GM23338 (cell line): Measurements from ENCODE around the gene ALOX15B. TPM values are rescaled to one million over a fixed set of nuclear protein-coding genes. Genes with fewer than 3 reads are reported as not detected.
A peak's percentile ranks its signal among the peaks of the same experiment; 100 is the strongest.

Source experiments
- ATAC-seq: fragments of 200-7000 bp; cut with Tn5 transposase; 3 replicates; pipeline ENCODE4 v1.9.1; 2020
- DNase-seq: peaks from one replicate; pipeline ENCODE4 v3.0.0-alpha.2; 2015; ENCODE audit warnings: low spot score
- H2AFZ ChIP-seq: fragments of 200-600 bp; sonication (generic); 2 replicates; pipeline ENCODE4 v1.8.0; 2016; ENCODE audit warnings: antibody characterized with exemption, mild to moderate bottlenecking, moderate library complexity
- H3F3A ChIP-seq: fragments of 200-600 bp; sonication (generic); replicated peaks from 2 replicates; pipeline ENCODE4 v1.8.0; 2017; ENCODE audit warnings: antibody characterized with exemption, mixed run types, low read depth
- H3K27ac ChIP-seq: fragments of 200-600 bp; sonication (generic); 2 replicates; pipeline ENCODE4 v1.6.1; 2016; ENCODE audit warnings: low read depth
- H3K27me3 ChIP-seq: fragments of 200-600 bp; sonication (generic); 2 replicates; pipeline ENCODE4 v1.8.0; 2016; ENCODE audit warnings: mild to moderate bottlenecking, mixed run types, moderate library complexity; ENCODE audit not compliant: insufficient read depth
- H3K36me3 ChIP-seq: fragments of 200-600 bp; sonication (generic); 2 replicates; pipeline ENCODE4 v1.8.0; 2016; ENCODE audit warnings: mild to moderate bottlenecking; ENCODE audit not compliant: insufficient read depth
- H3K4me1 ChIP-seq: fragments of 200-600 bp; sonication (generic); 2 replicates; pipeline ENCODE4 v1.8.0; 2016; ENCODE audit warnings: mild to moderate bottlenecking, moderate library complexity; ENCODE audit not compliant: insufficient read depth
- H3K4me2 ChIP-seq: fragments of 200-600 bp; sonication (generic); 2 replicates; pipeline ENCODE4 v1.7.1; 2017; ENCODE audit warnings: mixed run types
- H3K4me3 ChIP-seq: fragments of 200-600 bp; sonication (generic); 2 replicates; pipeline ENCODE4 v1.6.1; 2016; ENCODE audit warnings: mixed run types
- H3K79me2 ChIP-seq: fragments of 200-600 bp; sonication (generic); replicated peaks from 2 replicates; pipeline ENCODE4 v1.8.0; 2017; ENCODE audit warnings: mild to moderate bottlenecking; ENCODE audit not compliant: insufficient read depth
- H3K9me2 ChIP-seq: fragments of 200-600 bp; sonication (generic); 2 replicates; pipeline ENCODE4 v1.8.0; 2017; ENCODE audit not compliant: insufficient read depth
- H4K20me1 ChIP-seq: fragments of 200-600 bp; sonication (generic); replicated peaks from 2 replicates; pipeline ENCODE4 v1.8.0; 2017; ENCODE audit warnings: mild to moderate bottlenecking; ENCODE audit not compliant: insufficient read depth
- H3K27ac Mint-ChIP-seq: 2 replicates; pipeline ENCODE4 v1.8.0; 2020; ENCODE audit warnings: inconsistent platforms, mild to moderate bottlenecking, moderate library complexity, mixed read lengths
- H3K27me3 Mint-ChIP-seq: 3 replicates; pipeline ENCODE4 v1.8.0; 2022; ENCODE audit warnings: low read depth, mild to moderate bottlenecking, moderate library complexity, mixed read lengths, inconsistent platforms; ENCODE audit not compliant: insufficient read depth, poor library complexity
- H3K36me3 Mint-ChIP-seq: 3 replicates; pipeline ENCODE4 v1.8.0; 2021; ENCODE audit warnings: low read depth, mild to moderate bottlenecking, inconsistent platforms, moderate library complexity, mixed read lengths
- H3K4me1 Mint-ChIP-seq: 3 replicates; pipeline ENCODE4 v1.8.0; 2020; ENCODE audit warnings: mild to moderate bottlenecking, inconsistent platforms, mixed read lengths
- H3K4me3 Mint-ChIP-seq: 3 replicates; pipeline ENCODE4 v1.8.0; 2021; ENCODE audit warnings: moderate library complexity, mild to moderate bottlenecking, inconsistent platforms, mixed read lengths
- H3K9me3 Mint-ChIP-seq: 3 replicates; pipeline ENCODE4 v1.8.0; 2020; ENCODE audit warnings: moderate library complexity, mild to moderate bottlenecking, inconsistent platforms, mixed read lengths
- EZH2 ChIP-seq: fragments of 200-600 bp; sonication (generic); IDR thresholded peaks from one replicate; pipeline ENCODE4 v1.8.0; 2017; ENCODE audit warnings: antibody characterized with exemption, mild to moderate bottlenecking, low read depth; ENCODE audit not compliant: unreplicated experiment
- JUNB ChIP-seq: IDR thresholded peaks from one replicate; pipeline ENCODE4 v1.6.1; 2016; ENCODE audit warnings: antibody characterized with exemption; ENCODE audit not compliant: unreplicated experiment
- REST ChIP-seq: IDR thresholded peaks from one replicate; pipeline ENCODE4 v1.6.1; 2018; ENCODE audit warnings: antibody characterized with exemption; ENCODE audit not compliant: unreplicated experiment
- polyA plus RNA-seq: library from polyadenylated mRNA; unstranded; fragments of >200 nt; fragmentation: Nextera tagmentation; extraction: Ambion mirVana; gene quantifications from 2 replicates; pipeline ENCODE4 v1.2.1, GENCODE V29; 2016
- total RNA-seq: library from RNA; depleted of rRNA; stranded (reverse); fragments of >200 nt; shearing (Covaris generic); gene quantifications from 2 replicates; pipeline ENCODE4 v1.2.3, GENCODE V29; 2014

The ALOX15B gene
- total and polyA plus RNA-seq, 2 experiments from 2014 or later: 0.42 to 0.45 TPM

- peaks cover 83% of the 10 kb centered on the region for H3K27me3 ChIP-seq
- Mint-ChIP-seq H3K9me3 (no peaks in the 10 kb centered on the region; the same call in 2 of the 3 replicates), H3K36me3 (no peaks in the 10 kb centered on the region), H3K4me3 (peak overlapping the region; percentile 68), H3K27ac (no peak overlapping the region), H3K4me1 (peaks cover 36% of the 10 kb centered on the region), H3K27me3 (peaks cover 55% of the 10 kb centered on the region)
- no peaks in the 10 kb centered on the region for H3F3A ChIP-seq
- H3K79me2 ChIP-seq: no peaks in the 10 kb centered on the region
- no peaks in the 10 kb centered on the region for H3K36me3 ChIP-seq
- ATAC-seq: no peak
- peak overlapping the region; percentile 52 for H3K4me3 ChIP-seq
- H4K20me1 ChIP-seq: no peaks in the 10 kb centered on the region
- H3K9me2 ChIP-seq: no peaks in the 10 kb centered on the region
- peaks cover 38% of the 10 kb centered on the region for H3K4me1 ChIP-seq
- H3K27ac ChIP-seq: no peak overlapping the region
- DNase-seq: no peak
- TF ChIP-seq EZH2 (peak; percentile 29), REST (no peak)
- peak overlapping the region; percentile 81 for H3K4me2 ChIP-seq
- no peak overlapping the region for H2AFZ ChIP-seq
Observed at GRCh38 chr17:8062435-8062806, 23.6 kb downstream of the ALOX15B start.

- Histone ChIP-seq H3K4me3 (peak overlapping the region; percentile 52), H4K20me1 (no peaks in the 10 kb centered on the region), H3K79me2 (no peaks in the 10 kb centered on the region), H3K27ac (no peak overlapping the region), H3K4me2 (peak overlapping the region; percentile 81), H3K4me1 (peaks cover 37% of the 10 kb centered on the region), H3K9me2 (no peaks in the 10 kb centered on the region), H3K36me3 (no peaks in the 10 kb centered on the region), H2AFZ (no peak overlapping the region), H3K27me3 (peaks cover 87% of the 10 kb centered on the region), H3F3A (no peaks in the 10 kb centered on the region)
- TF ChIP-seq JUNB (no peak), REST (no peak), EZH2 (peak; percentile 43)
- Mint-ChIP-seq H3K9me3 (no peaks in the 10 kb centered on the region; the same call in 2 of the 3 replicates), H3K27ac (no peak overlapping the region), H3K4me3 (peak overlapping the region; percentile 68), H3K4me1 (peaks cover 36% of the 10 kb centered on the region), H3K27me3 (peaks cover 60% of the 10 kb centered on the region), H3K36me3 (no peaks in the 10 kb centered on the region)
- ATAC-seq: peak; percentile 18
- DNase-seq: no peak
Observed at GRCh38 chr17:8062807-8063483, 24.1 kb downstream of the ALOX15B start.
